Upper lobe of left lung (tissue), 6 donors: ENCODE data around the gene SPATA17. TPM values are rescaled to one million over a fixed set of nuclear protein-coding genes. Genes with fewer than 3 reads are reported as not detected.
A peak's percentile ranks its signal among the peaks of the same experiment; 100 is the strongest.

Experiments
- ATAC-seq, 2 donors: fragments of 200-7000 bp; cut with Tn5 transposase; one replicate each; pipeline ENCODE4 v1.9.1; 2022; ENCODE audit warnings: mild to moderate bottlenecking in 2 of 2, moderate library complexity in 2 of 2; ENCODE audit not compliant: low FRiP score in 2 of 2
- DNase-seq, 2 donors: peaks; one replicate each; pipeline ENCODE4 v3.0.0-alpha.2; 2019 to 2020
- H3K27ac ChIP-seq, 4 donors: fragments of 200-600 bp; sonication (generic); one replicate each; pipeline ENCODE4 v1.5.1; 2016 to 2019
- H3K27me3 ChIP-seq, 4 donors: fragments of 200-600 bp; sonication (generic); one replicate each; pipeline ENCODE4 v1.5.1; 2017 to 2019
- H3K36me3 ChIP-seq, 4 donors: fragments of 200-600 bp; sonication (generic); one replicate each; pipeline ENCODE4 v1.5.1; 2016 to 2019
- H3K4me1 ChIP-seq, 4 donors: fragments of 200-600 bp; sonication (generic); one replicate each; pipeline ENCODE4 v1.5.1; 2018 to 2019
- H3K4me3 ChIP-seq, 4 donors: fragments of 200-600 bp; sonication (generic); one replicate each; pipeline ENCODE4 v1.5.1; 2017 to 2019; ENCODE audit warnings: mild to moderate bottlenecking in 2 of 4, moderate library complexity in 1 of 4
- H3K9me3 ChIP-seq, 4 donors: fragments of 200-600 bp; sonication (generic); one replicate each; pipeline ENCODE4 v1.5.1; 2018 to 2019
- CTCF ChIP-seq, 6 experiments: fragments of 450-650 bp in 4 of 6; fragments of 200-600 bp in 2 of 6; sonication (generic) in 2 of 6; IDR thresholded peaks; one replicate each; pipeline ENCODE4 v1.5.1; 2016 to 2019; ENCODE audit warnings: antibody characterized with exemption in 6 of 6
- EP300 ChIP-seq, 4 donors: sonication (generic); formaldehyde crosslinking; IDR thresholded peaks; one replicate each; pipeline ENCODE4 v1.5.1; 2017; ENCODE audit warnings: antibody characterized with exemption in 4 of 4, control low read depth in 2 of 4
- POLR2A ChIP-seq, 4 donors: fragments of 450-650 bp; IDR thresholded peaks; one replicate each; pipeline ENCODE4 v1.5.1; 2016 to 2017; ENCODE audit warnings: antibody characterized with exemption in 4 of 4, mild to moderate bottlenecking in 2 of 4
- POLR2AphosphoS5 ChIP-seq, 2 donors: sonication (generic); formaldehyde crosslinking; IDR thresholded peaks; one replicate each; pipeline ENCODE4 v1.5.1; 2017; ENCODE audit warnings: antibody characterized with exemption in 2 of 2
- WGBS, 2 donors: methylation state at CpG; one replicate each; pipeline ENCODE4 v1.1.5; 2017 to 2018; 5-methylcytosine and 5-hydroxymethylcytosine counted together
- total RNA-seq, 6 donors: library from RNA; depleted of rRNA in 4 of 6; stranded (reverse); fragments of >200 nt in 4 of 6; gene quantifications; one replicate each; pipeline versions ENCODE4 v1.1.0 to v1.2.1, GENCODE V29; 2016 to 2021
- donor health status: DM: no; HTN: no; CAD: no; lungs with moderate emphysema.
- donor health status: DM: no; HTN: yes; CAD: no; lungs with severe emphysema.

SPATA17 gene
- total RNA-seq, 6 donors from 2014 or later: 0.63 to 17.0 (median 1.6) TPM

- no peaks in the 10 kb centered on the region for H3K4me1 ChIP-seq
- no peak overlapping the region for H3K27ac ChIP-seq
- no peaks in the 10 kb centered on the region for H3K9me3 ChIP-seq
- no peak for DNase-seq
- no peaks in the 10 kb centered on the region for H3K36me3 ChIP-seq
- ATAC-seq: no peak
- no peaks in the 10 kb centered on the region for H3K27me3 ChIP-seq
- TF ChIP-seq EP300 (IDR thresholded peaks at IDR 0.05) (no peak), POLR2AphosphoS5 (IDR thresholded peaks at IDR 0.05) (no peak), POLR2A (IDR thresholded peaks at IDR 0.05) (no peak), CTCF (IDR thresholded peaks at IDR 0.05) (no peak)
- WGBS, 2 donors: 56 to 61% methylated on average over 3 of the region's 3 CpGs
- no peak overlapping the region for H3K4me3 ChIP-seq
Observed at GRCh38 chr1:217910203-217910602, 279.1 kb downstream of the SPATA17 start.

DNA sequence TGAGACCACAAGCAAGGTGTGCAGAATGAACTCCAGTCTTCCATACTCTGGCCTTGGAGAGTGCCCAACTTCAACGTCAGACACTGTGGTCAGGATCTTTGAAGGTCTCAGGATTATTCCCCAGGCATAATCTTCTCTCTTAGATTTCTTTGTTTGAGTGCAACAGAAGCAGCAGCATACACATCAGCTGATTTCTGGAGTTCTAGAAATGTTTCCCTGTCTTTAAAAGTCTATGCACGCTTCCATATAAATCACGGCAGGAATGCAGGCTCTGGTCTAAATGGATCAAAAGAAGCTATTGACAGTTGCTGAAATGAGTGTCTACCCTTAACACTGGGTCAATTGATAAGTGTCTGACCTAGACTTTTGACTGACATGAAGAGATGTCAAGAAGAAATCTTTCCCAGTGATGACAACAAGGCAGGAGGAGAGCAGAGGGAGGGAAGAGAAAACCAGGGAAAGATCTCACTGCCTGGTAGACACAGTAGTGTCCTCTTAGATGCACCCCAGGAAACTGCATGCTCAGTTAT, 279.7 kb downstream of the SPATA17 start:
- H3K27ac ChIP-seq: no peak overlapping the region
- H3K36me3 ChIP-seq: no peaks in the 10 kb centered on the region
- no peak overlapping the region for H3K4me3 ChIP-seq
- DNase-seq: no peak
- TF ChIP-seq EP300 (IDR thresholded peaks at IDR 0.05): no peak
- no peak for TF ChIP-seq POLR2A (IDR thresholded peaks at IDR 0.05)
- no peak for TF ChIP-seq CTCF (IDR thresholded peaks at IDR 0.05)
- no peak for TF ChIP-seq POLR2AphosphoS5 (IDR thresholded peaks at IDR 0.05)
- no peaks in the 10 kb centered on the region for H3K9me3 ChIP-seq
- H3K4me1 ChIP-seq: no peaks in the 10 kb centered on the region
- 83 to 86% methylated on average over 3 of the region's 3 CpGs for WGBS, 2 donors
- no peak for ATAC-seq
- H3K27me3 ChIP-seq: no peaks in the 10 kb centered on the region

DNA sequence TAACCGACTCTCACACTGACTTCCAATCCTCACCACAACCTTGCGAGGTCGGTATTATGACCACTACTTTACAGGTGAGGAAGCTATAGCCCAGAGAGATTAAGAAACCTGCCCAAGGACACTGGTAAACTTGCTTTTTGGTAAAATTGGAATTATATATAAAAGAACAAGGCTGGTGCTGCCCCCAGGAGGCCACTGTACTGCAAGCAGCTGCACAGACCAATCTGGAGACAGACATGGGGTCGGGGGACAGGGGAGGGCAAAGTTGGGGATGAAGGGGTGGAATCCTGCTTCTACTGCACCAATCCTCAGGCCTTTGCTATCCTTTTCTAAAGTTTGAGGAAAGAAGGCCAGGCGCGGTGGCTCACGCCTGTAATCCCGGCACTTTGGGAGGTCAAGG, 280.8 kb downstream of the SPATA17 start:
- H3K4me3 ChIP-seq: no peak overlapping the region
- H3K36me3 ChIP-seq: no peaks in the 10 kb centered on the region
- no peak for DNase-seq
- no peak for ATAC-seq
- no peaks in the 10 kb centered on the region for H3K27me3 ChIP-seq
- TF ChIP-seq POLR2A (IDR thresholded peaks at IDR 0.05): no peak
- TF ChIP-seq CTCF (IDR thresholded peaks at IDR 0.05): no peak
- TF ChIP-seq POLR2AphosphoS5 (IDR thresholded peaks at IDR 0.05): no peak
- 86 to 88% methylated on average over 8 of the region's 8 CpGs for WGBS, 2 donors
- H3K27ac ChIP-seq: no peak overlapping the region
- no peaks in the 10 kb centered on the region for H3K9me3 ChIP-seq
- no peaks in the 10 kb centered on the region for H3K4me1 ChIP-seq

- DNase-seq: peak in 1 of 2 donors; percentile 30
- WGBS, 2 donors: 55 to 69% methylated on average over 13 of the region's 13 CpGs
- no peaks in the 10 kb centered on the region for H3K4me1 ChIP-seq
- H3K27ac ChIP-seq: no peak overlapping the region
- TF ChIP-seq POLR2A (IDR thresholded peaks at IDR 0.05) (no peak), EP300 (IDR thresholded peaks at IDR 0.05) (no peak), CTCF (IDR thresholded peaks at IDR 0.05) (no peak), POLR2AphosphoS5 (IDR thresholded peaks at IDR 0.05) (no peak)
- H3K9me3 ChIP-seq: no peaks in the 10 kb centered on the region
- no peaks in the 10 kb centered on the region for H3K27me3 ChIP-seq
- ATAC-seq: no peak
- H3K36me3 ChIP-seq: no peaks in the 10 kb centered on the region
- no peak overlapping the region for H3K4me3 ChIP-seq
Observed at GRCh38 chr1:217917281-217917887, 286.2 kb downstream of the SPATA17 start.
